GM21360 (cell line): ENCODE data around the gene FHIT.
"Not testable (repeated sequence)": the region's sequence is repeated elsewhere in the genome, so short reads cannot be mapped to it uniquely, and the experiment has no call there.

ENCODE experiments used
- ATAC-seq: cut with Tn5 transposase; IDR thresholded peaks from one replicate; pipeline ENCODE4 v1.9.1; 2021; ENCODE audit warnings: mild to moderate bottlenecking, moderate library complexity; ENCODE audit not compliant: unreplicated experiment

FHIT gene

GRCh38 chr3:61065451-61066011 is 185.7 kb downstream of the FHIT start:
- no peak for ATAC-seq

- no peak for ATAC-seq
Observed at GRCh38 chr3:61061092-61061723, 190.0 kb downstream of the FHIT start.

- no peak for ATAC-seq
Observed at GRCh38 chr3:61060411-61060861, 190.8 kb downstream of the FHIT start.

- no peak for ATAC-seq
Observed at GRCh38 chr3:61058836-61059235, 192.4 kb downstream of the FHIT start.

- ATAC-seq = no peak
Observed at GRCh38 chr3:61057464-61057863, 193.8 kb downstream of the FHIT start.

GRCh38 chr3:61055447-61055846 is 195.8 kb downstream of the FHIT start:
- no peak for ATAC-seq

- ATAC-seq = no peak
Observed at GRCh38 chr3:61053781-61054496, 197.3 kb downstream of the FHIT start.

- no peak for ATAC-seq
Observed at GRCh38 chr3:61052851-61053250, 198.4 kb downstream of the FHIT start.

- ATAC-seq = no peak
Observed at GRCh38 chr3:61051666-61052065, 199.6 kb downstream of the FHIT start.

GRCh38 chr3:61045169-61045568 is 206.1 kb downstream of the FHIT start:
- ATAC-seq = not testable (repeated sequence)

- no peak for ATAC-seq
Observed at GRCh38 chr3:61043156-61043555, 208.1 kb downstream of the FHIT start.

- no peak for ATAC-seq
Observed at GRCh38 chr3:61040618-61041017, 210.6 kb downstream of the FHIT start.

GRCh38 chr3:61035573-61035972 is 215.7 kb downstream of the FHIT start:
- no peak for ATAC-seq

GRCh38 chr3:61032991-61033390 is 218.3 kb downstream of the FHIT start:
- ATAC-seq = no peak

- ATAC-seq = no peak
Observed at GRCh38 chr3:61031503-61031902, 219.7 kb downstream of the FHIT start.

- ATAC-seq = no peak
Observed at GRCh38 chr3:61030469-61031035, 220.7 kb downstream of the FHIT start.

- ATAC-seq = no peak
Observed at GRCh38 chr3:61029194-61029593, 222.1 kb downstream of the FHIT start.

GRCh38 chr3:61018807-61019206 is 232.4 kb downstream of the FHIT start:
- ATAC-seq = no peak

GRCh38 chr3:61017028-61017427 is 234.2 kb downstream of the FHIT start:
- not testable (repeated sequence) for ATAC-seq

GRCh38 chr3:61015859-61016258 is 235.4 kb downstream of the FHIT start:
- ATAC-seq = no peak

- ATAC-seq = no peak
Observed at GRCh38 chr3:61015408-61015807, 235.8 kb downstream of the FHIT start.

GRCh38 chr3:61008998-61009380 is 242.3 kb downstream of the FHIT start:
- no peak for ATAC-seq
